Nephron progenitor cell (in vitro differentiated cells): Measurements from ENCODE around the gene MORN1.

Experiments used
- DNase-seq: peaks from one replicate; pipeline ENCODE4 v3.0.0; 2021
- H3K27ac Mint-ChIP-seq: 2 replicates; pipeline ENCODE4 v1.8.0; 2021; ENCODE audit warnings: mild to moderate bottlenecking, moderate library complexity, mixed read lengths
- H3K27me3 Mint-ChIP-seq: 2 replicates; pipeline ENCODE4 v1.8.0; 2021; ENCODE audit warnings: mild to moderate bottlenecking, low read depth, mixed read lengths; ENCODE audit not compliant: poor library complexity
- H3K36me3 Mint-ChIP-seq: 2 replicates; pipeline ENCODE4 v1.8.0; 2021; ENCODE audit warnings: low read depth, mixed read lengths
- H3K4me1 Mint-ChIP-seq: 2 replicates; pipeline ENCODE4 v1.8.0; 2021; ENCODE audit warnings: mixed read lengths
- H3K4me3 Mint-ChIP-seq: 2 replicates; pipeline ENCODE4 v1.8.0; 2021; ENCODE audit warnings: mild to moderate bottlenecking, moderate library complexity, mixed read lengths
- H3K9me3 Mint-ChIP-seq: 2 replicates; pipeline ENCODE4 v1.8.0; 2021; ENCODE audit warnings: mild to moderate bottlenecking, moderate library complexity, mixed read lengths
- CTCF ChIP-seq: fragments of 200-600 bp; sonication (generic); IDR thresholded peaks from 2 replicates; pipeline ENCODE4 v1.5.0; 2021; ENCODE audit warnings: antibody characterized with exemption

MORN1 gene

GRCh38 chr1:2312160-2312514 lies 79.2 kb downstream of the MORN1 start:
- no peak overlapping the region for H3K27ac Mint-ChIP-seq
- no peak for DNase-seq
- no peak overlapping the region for H3K4me3 Mint-ChIP-seq
- no peaks in the 10 kb centered on the region for H3K27me3 Mint-ChIP-seq
- no peaks in the 10 kb centered on the region for H3K9me3 Mint-ChIP-seq
- TF ChIP-seq CTCF, result no peak
- H3K4me1 Mint-ChIP-seq, result peaks cover 40% of the 10 kb centered on the region
- H3K36me3 Mint-ChIP-seq, result peaks cover 16% of the 10 kb centered on the region

- no peaks in the 10 kb centered on the region for H3K27me3 Mint-ChIP-seq
- peaks cover 21% of the 10 kb centered on the region for H3K36me3 Mint-ChIP-seq
- no peak overlapping the region for H3K27ac Mint-ChIP-seq
- H3K4me3 Mint-ChIP-seq, result no peak overlapping the region
- H3K9me3 Mint-ChIP-seq, result no peaks in the 10 kb centered on the region
- H3K4me1 Mint-ChIP-seq, result peaks cover 32% of the 10 kb centered on the region
- peak; percentile 71 for DNase-seq
- peak; percentile 53 for TF ChIP-seq CTCF
Measured at GRCh38 chr1:2311184-2312032, 79.9 kb downstream of the MORN1 start.

DNA sequence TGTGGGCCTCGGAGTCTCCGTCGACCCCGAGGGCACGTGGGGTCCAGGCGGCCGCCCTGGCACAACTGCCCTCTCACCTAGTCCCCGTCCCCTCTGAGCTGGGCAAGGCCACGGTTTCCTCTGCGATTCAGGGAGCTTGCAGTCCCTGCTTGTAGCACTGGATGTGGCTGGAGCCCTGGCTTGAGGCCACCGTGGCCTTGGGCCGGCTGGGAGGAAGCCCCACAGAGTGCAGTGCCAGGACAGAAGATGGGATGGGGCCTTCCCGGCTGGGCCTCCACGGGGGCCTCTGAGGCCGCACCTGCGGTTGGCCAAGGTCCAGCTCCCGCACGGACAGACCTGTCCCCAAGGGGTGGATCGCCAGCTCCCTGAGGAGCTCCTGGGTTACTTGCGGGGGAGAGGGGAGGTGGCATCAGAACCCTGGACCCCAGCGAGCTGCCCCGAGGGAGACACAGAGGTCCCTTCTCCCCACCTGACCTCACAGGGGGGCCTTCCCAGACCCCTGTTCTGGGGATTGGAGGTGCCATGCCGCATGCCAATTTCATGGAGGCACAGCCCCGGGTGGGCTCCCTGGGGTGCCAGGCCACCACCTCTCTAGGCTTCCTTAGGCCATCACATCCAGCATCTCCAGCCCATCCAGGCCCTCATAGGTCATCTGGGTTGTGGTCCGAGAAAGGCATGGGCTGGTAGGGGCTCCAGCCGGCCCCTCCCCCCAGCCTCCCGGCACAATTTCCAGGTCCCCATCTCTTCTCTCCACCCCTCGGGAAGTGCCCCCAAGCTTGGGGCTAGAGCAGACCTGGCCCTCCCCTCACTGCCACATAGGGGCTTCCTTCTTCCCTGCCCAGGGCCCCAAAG lies 80.8 kb downstream of the MORN1 start:
- no peak overlapping the region for H3K4me3 Mint-ChIP-seq
- H3K27ac Mint-ChIP-seq, result no peak overlapping the region
- peaks cover 27% of the 10 kb centered on the region for H3K4me1 Mint-ChIP-seq
- H3K9me3 Mint-ChIP-seq, result no peaks in the 10 kb centered on the region
- H3K36me3 Mint-ChIP-seq, result peaks cover 21% of the 10 kb centered on the region
- no peaks in the 10 kb centered on the region for H3K27me3 Mint-ChIP-seq
- DNase-seq, result no peak
- no peak for TF ChIP-seq CTCF

GRCh38 chr1:2308844-2309243 lies 82.5 kb downstream of the MORN1 start:
- no peak overlapping the region for H3K4me3 Mint-ChIP-seq

DNA sequence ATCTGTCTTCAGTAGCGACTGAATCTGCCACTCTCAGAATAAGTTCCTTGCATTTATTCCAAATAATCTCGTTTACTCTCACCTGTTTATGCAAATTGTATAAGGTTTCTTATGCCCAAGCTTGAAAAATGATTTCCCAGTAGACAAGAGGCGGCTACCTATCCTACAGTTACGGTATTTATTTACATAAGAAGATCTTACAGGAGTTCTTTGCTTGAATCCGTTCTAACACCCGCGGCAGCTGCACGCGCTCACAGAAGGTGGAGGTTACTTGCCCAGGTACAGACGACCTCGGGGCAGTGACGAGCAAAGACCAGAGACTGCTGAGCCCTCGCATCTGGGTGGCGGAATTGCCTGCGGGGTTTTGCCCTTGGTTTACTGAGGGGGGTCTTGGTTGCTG lies 83.4 kb downstream of the MORN1 start:
- H3K36me3 Mint-ChIP-seq, result peaks cover 37% of the 10 kb centered on the region

More at GRCh38 chr1:2308844-2309243, 82.5 kb downstream of the MORN1 start:
- Mint-ChIP-seq H3K27ac (peak overlapping the region; percentile 72), H3K36me3 (peaks cover 30% of the 10 kb centered on the region), H3K9me3 (no peaks in the 10 kb centered on the region), H3K27me3 (no peaks in the 10 kb centered on the region), H3K4me1 (peaks cover 32% of the 10 kb centered on the region)
- DNase-seq, result no peak
- no peak for TF ChIP-seq CTCF

More for the DNA sequence above, 83.4 kb downstream of the MORN1 start:
- H3K9me3 Mint-ChIP-seq, result no peaks in the 10 kb centered on the region
- peak overlapping the region; percentile 90 for H3K27ac Mint-ChIP-seq
- no peak for DNase-seq
- TF ChIP-seq CTCF, result no peak
- peaks cover 32% of the 10 kb centered on the region for H3K4me1 Mint-ChIP-seq
- no peak overlapping the region for H3K4me3 Mint-ChIP-seq
- H3K27me3 Mint-ChIP-seq, result no peaks in the 10 kb centered on the region
